ENCODE measurements around the gene STK17B.
"Not testable (repeated sequence)": the region's sequence is repeated elsewhere in the genome, so short reads cannot be mapped to it uniquely, and the experiment has no call there.

The STK17B gene

GRCh38 chr2:196171248-196171871 is at the start of gene STK17B:
TSS of gene STK17B (minus strand) at chr2:196171578. CDS start at chr2:196163383, 8,195 bp downstream.
- peak; percentile 95 to 96 (median 96) for DNase-seq (ENCODE audit: low read depth in 3 of 3, low spot score in 1 of 3)

- DNase-seq (ENCODE audit: low read depth in 3 of 3, low spot score in 1 of 3), result no peak
Observed at GRCh38 chr2:196220671-196221070, 49.3 kb upstream of the STK17B start.

GRCh38 chr2:196219671-196220070 is 48.3 kb upstream of the STK17B start:
- DNase-seq (ENCODE audit: low read depth in 3 of 3, low spot score in 1 of 3), result no peak

GRCh38 chr2:196218106-196218505 is 46.7 kb upstream of the STK17B start:
- DNase-seq (ENCODE audit: low read depth in 3 of 3, low spot score in 1 of 3), result no peak

- DNase-seq (ENCODE audit: low read depth in 3 of 3, low spot score in 1 of 3), result no peak
Observed at GRCh38 chr2:196217116-196217515, 45.7 kb upstream of the STK17B start.

- DNase-seq (ENCODE audit: low read depth in 3 of 3, low spot score in 1 of 3), result no peak
Observed at GRCh38 chr2:196215376-196215775, 44.0 kb upstream of the STK17B start.

GRCh38 chr2:196214156-196214555 is 42.8 kb upstream of the STK17B start:
- DNase-seq (ENCODE audit: low read depth in 3 of 3, low spot score in 1 of 3), result no peak

GRCh38 chr2:196213252-196213980 is 42.0 kb upstream of the STK17B start:
- DNase-seq (ENCODE audit: low read depth in 3 of 3, low spot score in 1 of 3), result no peak

- no peak for DNase-seq (ENCODE audit: low read depth in 3 of 3, low spot score in 1 of 3)
Observed at GRCh38 chr2:196208915-196209314, 37.5 kb upstream of the STK17B start.

GRCh38 chr2:196206804-196207203 is 35.4 kb upstream of the STK17B start:
- no peak for DNase-seq (ENCODE audit: low read depth in 3 of 3, low spot score in 1 of 3)

- DNase-seq (ENCODE audit: low read depth in 3 of 3, low spot score in 1 of 3), result no peak
Observed at GRCh38 chr2:196205881-196206435, 34.6 kb upstream of the STK17B start.

GRCh38 chr2:196205011-196205766 is 33.8 kb upstream of the STK17B start:
- DNase-seq (ENCODE audit: low read depth in 3 of 3, low spot score in 1 of 3), result no peak

GRCh38 chr2:196201229-196202009 is 30.0 kb upstream of the STK17B start:
- no peak for DNase-seq (ENCODE audit: low read depth in 3 of 3, low spot score in 1 of 3)

- DNase-seq (ENCODE audit: low read depth in 3 of 3, low spot score in 1 of 3), result no peak
Observed at GRCh38 chr2:196200557-196200956, 29.2 kb upstream of the STK17B start.

GRCh38 chr2:196195758-196196157 is 24.4 kb upstream of the STK17B start:
- no peak for DNase-seq (ENCODE audit: low read depth in 3 of 3, low spot score in 1 of 3)

- no peak for DNase-seq (ENCODE audit: low read depth in 3 of 3, low spot score in 1 of 3)
Observed at GRCh38 chr2:196195302-196195701, 23.9 kb upstream of the STK17B start.

GRCh38 chr2:196191541-196191940 is 20.2 kb upstream of the STK17B start:
- no peak for DNase-seq (ENCODE audit: low read depth in 3 of 3, low spot score in 1 of 3)

GRCh38 chr2:196187898-196188458 is 16.6 kb upstream of the STK17B start:
- no peak for DNase-seq (ENCODE audit: low read depth in 3 of 3, low spot score in 1 of 3)

GRCh38 chr2:196187175-196187700 is 15.9 kb upstream of the STK17B start:
- DNase-seq (ENCODE audit: low read depth in 3 of 3, low spot score in 1 of 3), result not testable (repeated sequence)

- no peak for DNase-seq (ENCODE audit: low read depth in 3 of 3, low spot score in 1 of 3)
Observed at GRCh38 chr2:196186266-196186980, 15.0 kb upstream of the STK17B start.
